ENCODE results near the gene TRMT112.

TRMT112 gene

GRCh38 chr11:64306563-64306875 lies 10.8 kb downstream of the TRMT112 start:
- no peak for DNase-seq

- DNase-seq = peak; percentile 77 to 84
Observed at GRCh38 chr11:64305691-64306562, 11.4 kb downstream of the TRMT112 start.

GRCh38 chr11:64305075-64305690 lies 12.2 kb downstream of the TRMT112 start, which contains the start of gene ESRRA:
TSS of gene ESRRA (plus strand) at chr11:64305524. CDS start at chr11:64307180, 1,656 bp downstream.
- DNase-seq = peak; percentile 100

GRCh38 chr11:64304316-64305072 lies 12.9 kb downstream of the TRMT112 start:
- peak; percentile 98 to 99 for DNase-seq

- no peak for DNase-seq
Observed at GRCh38 chr11:64304032-64304315, 13.4 kb downstream of the TRMT112 start.

GRCh38 chr11:64303109-64304031 lies 14.0 kb downstream of the TRMT112 start:
- DNase-seq = no peak

GRCh38 chr11:64299847-64300648 lies 17.3 kb downstream of the TRMT112 start, which contains the start of gene CATSPERZ:
TSS of gene CATSPERZ (plus strand) at chr11:64300358. CDS start at chr11:64300411, 53 bp downstream.
- DNase-seq = no peak

- DNase-seq = no peak
Observed at GRCh38 chr11:64298966-64299846, 18.2 kb downstream of the TRMT112 start.

- no peak for DNase-seq
Observed at GRCh38 chr11:64297699-64298358, 19.5 kb downstream of the TRMT112 start.

- no peak for DNase-seq
Observed at GRCh38 chr11:64296830-64297698, 20.3 kb downstream of the TRMT112 start.

GRCh38 chr11:64296236-64296635 lies 21.1 kb downstream of the TRMT112 start:
- DNase-seq = no peak

- DNase-seq = no peak
Observed at GRCh38 chr11:64295760-64296159, 21.6 kb downstream of the TRMT112 start.

GRCh38 chr11:64294774-64295173 lies 22.6 kb downstream of the TRMT112 start:
- no peak for DNase-seq

GRCh38 chr11:64292460-64293254 lies 24.7 kb downstream of the TRMT112 start:
- DNase-seq = no peak

- DNase-seq = no peak
Observed at GRCh38 chr11:64291752-64292459, 25.5 kb downstream of the TRMT112 start.

GRCh38 chr11:64291262-64291751 lies 26.1 kb downstream of the TRMT112 start, which contains the start of gene KCNK4:
TSS of gene KCNK4 (plus strand) at chr11:64291302. CDS start at chr11:64293019, 1,717 bp downstream.
- no peak for DNase-seq

Measured in activated CD4-positive, alpha-beta T cell treated with anti-CD3 and anti-CD28 coated beads, Interleukin-2, amount 50 U/mL, for 48 hours (primary cell).